RCC 7860 (cell line): Measurements from ENCODE around the gene TACSTD2.
"Not testable (repeated sequence)": the region's sequence is repeated elsewhere in the genome, so short reads cannot be mapped to it uniquely, and the experiment has no call there.

ENCODE experiments used
- DNase-seq: peaks from one replicate; pipeline ENCODE4 v3.0.0-alpha.2; 2015; ENCODE audit warnings: low spot score
- FAIRE-seq: peaks from 2 replicates; lab custom pipeline; 2012; peaks lifted over from hg19 to GRCh38; lab: Jason Lieb, UNC

TACSTD2 gene

DNA sequence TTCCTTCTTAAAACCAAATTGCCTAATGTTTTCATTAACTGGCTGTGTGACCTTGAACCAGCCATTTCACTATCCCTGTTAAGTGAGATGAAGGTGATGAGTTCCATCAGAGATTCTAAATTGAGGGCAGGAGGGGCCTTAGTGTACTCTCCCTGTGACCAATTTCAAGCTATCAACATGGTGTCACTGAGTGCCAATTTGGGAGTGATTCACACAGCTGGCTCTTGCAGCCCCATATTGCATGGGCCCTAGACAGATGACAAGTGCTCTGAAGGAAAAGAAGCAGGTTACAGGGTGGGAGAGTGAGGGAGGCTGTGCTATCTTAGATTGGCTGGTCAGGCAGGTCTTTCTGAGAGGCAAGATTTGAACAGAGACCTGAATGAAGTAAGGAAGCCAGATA lies 13.0 kb upstream of the TACSTD2 start:
- no peak for FAIRE-seq
- no peak for DNase-seq

DNA sequence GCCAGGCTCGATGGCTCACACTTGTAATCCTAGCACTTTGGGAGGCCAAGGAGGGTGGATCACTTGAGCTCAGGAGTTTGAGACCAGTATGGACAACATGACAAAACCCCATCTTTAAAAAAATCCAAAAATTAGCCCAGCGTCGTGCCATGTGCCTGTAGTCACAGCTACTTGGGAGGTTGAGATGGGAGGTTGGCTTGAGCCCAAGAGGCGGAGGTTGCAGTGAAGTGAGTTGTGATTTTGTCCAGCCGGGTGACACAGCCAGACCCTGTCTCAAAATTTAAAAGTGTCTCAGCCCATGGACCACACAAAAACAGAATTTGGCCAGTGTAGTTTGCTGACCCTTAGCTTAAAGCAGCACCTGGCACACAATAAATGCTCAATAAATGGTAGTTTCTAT lies 11.3 kb upstream of the TACSTD2 start:
- FAIRE-seq (no peak), DNase-seq (no peak)

DNA sequence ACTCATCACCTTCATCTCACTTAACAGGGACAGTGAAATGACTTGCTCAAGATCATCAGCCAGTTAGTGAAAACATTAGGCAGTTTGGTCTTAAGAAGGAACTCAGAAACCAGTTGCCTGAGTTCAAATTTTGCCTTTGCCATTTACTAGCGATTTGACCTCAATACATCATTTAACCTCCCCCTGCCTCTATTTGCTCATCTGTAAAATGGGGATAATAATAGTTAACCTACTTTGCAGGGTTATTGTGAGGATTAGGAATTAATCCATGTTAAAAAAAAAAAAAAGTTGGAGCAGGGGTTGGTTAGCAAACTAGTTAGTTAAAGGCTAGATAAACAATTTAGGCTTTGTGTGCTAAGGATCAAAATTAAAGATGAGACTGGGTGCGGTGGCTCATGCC lies 10.6 kb upstream of the TACSTD2 start:
- FAIRE-seq = no peak
- no peak for DNase-seq

DNA sequence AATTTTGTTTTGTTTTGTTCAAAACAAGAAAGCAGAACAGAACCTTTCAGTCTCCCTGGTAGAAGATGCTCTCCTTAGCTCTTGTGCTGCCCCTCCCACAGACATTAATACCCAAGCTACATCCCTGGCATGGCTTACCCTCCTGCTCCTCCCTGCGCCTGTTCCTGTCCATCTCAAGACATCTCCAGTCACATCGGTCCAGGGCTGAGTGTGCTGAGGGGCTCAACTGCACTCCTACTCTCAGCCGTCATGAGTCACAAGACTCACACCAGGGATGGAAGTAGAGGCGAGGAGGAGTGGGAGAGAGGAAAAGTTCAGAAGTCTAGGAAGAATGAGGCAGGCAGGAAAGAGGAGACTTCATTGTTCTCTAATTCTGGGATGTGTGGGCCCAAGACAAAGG lies 9.2 kb upstream of the TACSTD2 start:
- no peak for FAIRE-seq
- DNase-seq = peak; percentile 16

DNA sequence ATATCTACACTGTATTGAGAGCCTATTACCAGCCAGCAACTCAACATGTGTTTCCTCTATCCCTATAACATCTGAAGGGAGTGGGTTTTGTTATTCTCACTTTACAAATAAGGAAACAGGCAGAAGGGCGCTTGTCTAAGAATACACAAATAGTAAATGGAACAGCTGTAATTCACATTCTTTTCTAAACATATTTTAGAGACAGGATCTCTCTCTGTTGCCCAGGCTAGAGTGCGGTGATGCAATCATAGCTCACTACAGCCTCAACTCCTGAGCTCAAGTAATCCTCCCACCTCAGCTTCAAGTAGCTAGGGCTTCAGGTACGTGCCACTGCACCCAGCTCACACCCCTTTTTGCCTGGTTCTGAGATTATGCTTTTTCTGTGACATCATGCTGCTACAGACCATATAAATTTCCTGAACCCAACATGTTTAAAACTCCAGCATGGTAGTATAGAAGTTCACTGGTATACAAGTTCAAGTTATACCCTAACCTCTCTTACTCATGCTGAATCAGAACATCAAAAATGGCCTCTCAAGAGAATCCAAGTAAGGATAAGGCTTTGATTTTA lies 8.6 kb upstream of the TACSTD2 start:
- FAIRE-seq = no peak
- DNase-seq = peak; percentile 37

DNA sequence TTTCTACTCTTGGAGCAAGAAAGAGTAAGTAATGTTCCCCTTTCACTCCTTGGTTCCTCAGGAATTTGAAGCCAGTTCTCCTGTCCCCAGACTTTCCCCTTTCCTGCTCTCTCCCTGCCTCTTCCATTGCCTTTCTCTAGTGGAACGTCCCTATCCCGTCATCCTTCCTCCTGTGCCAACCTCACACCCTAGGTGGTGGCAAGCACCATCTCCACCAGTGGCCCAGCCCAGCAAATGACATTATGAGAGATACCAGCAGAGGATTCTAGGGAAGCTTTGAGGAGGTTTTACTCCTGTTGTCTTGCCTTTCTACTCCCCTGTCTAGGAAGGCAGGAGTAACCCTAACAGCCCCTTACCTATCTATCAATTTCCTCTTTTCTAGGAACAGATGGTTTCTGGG lies 8.1 kb upstream of the TACSTD2 start:
- no peak for DNase-seq
- no peak for FAIRE-seq

DNA sequence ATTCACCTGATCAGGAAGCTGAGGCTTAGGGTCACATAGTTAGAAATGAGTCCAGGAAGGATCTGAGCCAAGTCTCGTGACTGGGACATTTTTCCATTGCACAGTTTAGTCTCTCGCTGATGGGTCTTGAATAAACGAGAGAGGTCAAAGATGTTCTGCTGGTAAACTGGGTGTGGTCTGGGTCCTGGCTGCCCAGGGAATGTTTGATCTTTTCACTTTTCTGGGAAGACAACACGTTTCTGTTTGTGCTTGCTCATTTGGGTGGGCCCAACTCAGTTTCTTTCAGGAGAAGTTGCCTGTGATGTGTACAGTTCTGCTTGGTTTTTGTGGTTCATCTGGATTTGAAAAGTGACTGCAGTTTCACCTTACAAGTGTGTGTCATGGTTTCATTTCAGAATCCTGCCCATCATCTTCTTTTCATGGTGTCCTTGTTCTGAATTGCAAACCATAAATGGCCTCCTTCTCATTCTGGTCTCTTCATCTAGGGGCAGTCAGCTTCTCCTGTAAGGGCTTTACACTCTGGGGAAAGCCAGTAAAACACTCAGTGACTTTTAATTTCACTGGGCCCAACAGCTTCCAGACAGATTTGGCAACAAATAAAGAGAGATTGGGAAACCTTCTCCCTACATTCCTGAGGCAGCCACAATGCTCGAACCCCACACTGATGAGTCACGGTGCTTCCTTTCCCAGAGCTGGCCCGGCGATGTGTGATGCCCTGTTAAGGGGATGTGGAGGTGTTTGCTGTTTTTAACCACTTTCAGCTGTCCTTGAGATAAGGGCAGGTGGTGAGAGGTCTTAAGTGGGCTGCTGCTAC lies 7.2 kb upstream of the TACSTD2 start:
- DNase-seq = peak; percentile 91
- FAIRE-seq = peak; percentile 94

DNA sequence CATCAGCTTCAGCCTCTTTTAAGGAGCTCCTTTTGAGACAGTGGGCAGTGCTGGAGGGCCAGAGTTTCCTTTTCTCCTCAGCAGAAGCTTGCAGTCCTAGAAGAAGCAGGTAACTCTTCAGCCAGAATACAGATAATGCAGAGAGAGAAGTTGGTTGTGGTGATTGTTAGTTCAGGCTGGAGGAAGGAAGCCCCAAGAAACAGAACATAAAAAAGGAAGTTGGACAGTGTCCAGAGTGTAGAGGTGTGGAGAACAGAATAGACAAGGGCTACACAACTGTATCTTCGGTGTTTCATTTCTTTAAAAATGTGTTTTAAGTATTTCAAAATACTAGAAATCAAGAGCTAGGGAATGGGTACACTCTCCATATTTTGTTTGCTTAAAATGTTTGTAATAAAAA lies 6.4 kb upstream of the TACSTD2 start:
- DNase-seq (no peak), FAIRE-seq (no peak)

DNA sequence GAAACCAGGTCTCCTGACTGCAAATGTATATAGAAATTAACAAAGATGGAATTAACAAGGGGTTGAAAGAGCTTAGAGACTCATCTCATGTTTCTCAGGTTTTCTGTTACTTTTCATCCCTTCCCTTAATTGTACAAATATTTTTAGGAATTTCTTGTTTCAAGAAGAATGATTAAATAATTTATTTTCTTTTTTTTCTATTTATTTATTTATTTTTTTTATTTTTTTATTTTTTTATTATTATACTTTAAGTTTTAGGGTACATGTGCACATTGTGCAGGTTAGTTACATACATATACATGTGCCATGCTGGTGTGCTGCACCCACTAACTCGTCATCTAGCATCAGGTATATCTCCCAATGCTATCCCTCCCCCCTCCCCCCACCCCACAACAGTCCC lies 5.1 kb upstream of the TACSTD2 start:
- DNase-seq, FAIRE-seq: not testable (repeated sequence)

DNA sequence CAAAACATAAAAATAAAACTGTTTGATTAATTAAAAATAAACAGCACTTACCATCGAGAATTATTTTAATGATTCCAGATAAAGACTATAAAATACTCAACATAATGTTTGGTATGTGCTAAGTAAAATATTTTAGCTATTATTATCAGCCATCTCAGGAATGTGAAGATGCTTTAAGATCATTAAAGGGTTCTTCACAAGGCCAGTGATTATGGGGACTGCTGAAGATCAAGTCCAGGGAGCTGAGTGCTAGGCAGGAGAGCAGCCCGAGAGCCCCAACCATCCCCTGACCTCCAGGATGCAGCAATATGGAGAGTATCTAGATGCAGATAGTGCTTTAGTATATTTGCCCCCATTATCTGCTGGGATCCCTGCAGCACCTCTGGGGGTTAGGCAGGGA lies 4.6 kb upstream of the TACSTD2 start:
- DNase-seq = no peak

DNA sequence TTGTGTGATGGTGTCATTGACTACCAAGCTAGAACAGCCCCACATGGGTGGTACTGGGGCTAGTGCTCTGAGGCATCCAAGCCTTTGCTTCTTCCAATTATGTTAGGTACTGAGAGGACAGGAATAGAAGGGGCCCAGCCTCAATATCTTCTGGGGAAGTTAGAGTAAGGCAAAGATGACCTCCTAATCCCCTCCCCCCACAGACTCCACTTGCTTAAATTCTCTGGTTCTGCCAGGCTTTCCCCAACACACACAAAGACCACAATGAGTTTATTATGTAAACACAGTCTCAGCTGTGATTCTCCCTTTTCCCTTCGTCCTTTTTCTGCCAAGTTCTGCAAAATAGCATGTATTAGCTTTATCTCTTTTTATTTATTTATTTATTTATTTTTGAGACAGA lies 3.1 kb upstream of the TACSTD2 start:
- no peak for FAIRE-seq
- no peak for DNase-seq

More for the DNA sequence above, 4.6 kb upstream of the TACSTD2 start:
- no peak for FAIRE-seq

DNA sequence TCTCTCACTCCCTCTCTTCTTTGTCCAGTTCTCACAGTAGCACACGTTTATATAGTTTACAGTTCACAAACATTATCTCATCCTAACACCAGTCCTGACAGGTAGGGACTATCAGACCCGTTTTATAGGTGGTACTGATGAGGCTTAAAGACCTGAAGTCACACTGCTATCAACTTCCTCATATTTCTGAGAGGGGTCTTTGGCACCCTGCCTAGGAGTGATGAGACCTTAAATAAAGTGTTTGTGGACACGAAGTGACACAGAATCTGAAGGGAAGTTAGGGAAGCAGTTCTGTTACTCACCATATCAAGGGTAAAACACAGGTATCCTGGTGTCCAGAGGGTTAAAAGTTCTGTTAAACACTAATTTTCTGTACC lies 590 bp upstream of the TACSTD2 start:
- FAIRE-seq = no peak

DNA sequence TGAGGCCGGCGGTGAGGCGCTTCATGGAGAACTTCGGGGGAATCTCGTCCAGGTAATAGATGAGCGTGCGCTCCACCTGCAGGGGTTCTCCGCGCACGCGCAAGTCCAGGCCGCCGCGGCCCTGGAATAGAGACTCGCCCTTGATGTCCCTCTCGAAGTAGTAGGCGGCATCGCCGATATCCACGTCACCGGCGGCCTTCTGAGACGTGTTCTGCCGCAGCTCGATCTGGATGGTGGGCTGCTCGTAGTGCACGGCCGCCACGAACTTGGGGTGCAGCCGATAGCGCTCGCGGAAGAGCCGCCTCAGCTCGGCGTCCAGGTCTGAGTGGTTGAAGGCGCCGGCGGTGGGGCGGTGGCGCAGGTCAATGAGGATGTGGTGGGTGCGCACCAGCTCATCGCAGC lies 726 bp downstream of the TACSTD2 start:
- DNase-seq (no peak), FAIRE-seq (no peak)

More for the DNA sequence above, 590 bp upstream of the TACSTD2 start:
- DNase-seq = no peak

DNA sequence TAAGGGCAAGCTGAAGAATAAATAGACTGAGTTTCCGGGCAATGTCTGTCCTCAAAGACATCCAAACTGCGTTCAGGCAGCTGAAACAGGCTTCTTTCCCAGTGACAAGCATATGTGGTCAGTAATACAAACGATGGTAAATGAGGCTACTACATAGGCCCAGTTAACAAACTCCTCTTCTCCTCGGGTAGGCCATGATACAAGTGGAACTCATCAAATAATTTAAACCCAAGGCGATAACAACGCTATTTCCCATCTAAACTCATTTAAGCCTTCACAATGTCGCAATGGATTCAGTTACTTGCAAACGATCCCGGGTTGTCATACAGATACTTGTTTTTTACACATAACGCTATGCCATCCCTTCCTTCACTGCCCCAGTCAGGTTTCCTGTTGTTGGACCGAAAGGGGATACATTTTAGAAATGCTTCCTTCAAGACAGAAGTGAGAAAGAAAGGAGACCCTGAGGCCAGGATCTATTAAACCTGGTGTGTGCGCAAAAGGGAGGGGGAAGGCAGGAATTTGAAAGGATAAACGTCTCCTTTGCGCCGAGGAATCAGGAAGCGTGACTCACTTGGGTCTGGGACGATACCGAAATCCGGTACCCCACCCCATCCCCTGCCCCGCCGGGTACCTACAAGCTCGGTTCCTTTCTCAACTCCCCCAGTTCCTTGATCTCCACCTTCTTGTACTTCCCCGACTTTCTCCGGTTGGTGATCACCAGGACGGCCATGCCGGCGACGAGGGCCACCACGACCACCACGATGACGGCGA lies 1.3 kb downstream of the TACSTD2 start:
- DNase-seq = no peak
- no peak for FAIRE-seq

DNA sequence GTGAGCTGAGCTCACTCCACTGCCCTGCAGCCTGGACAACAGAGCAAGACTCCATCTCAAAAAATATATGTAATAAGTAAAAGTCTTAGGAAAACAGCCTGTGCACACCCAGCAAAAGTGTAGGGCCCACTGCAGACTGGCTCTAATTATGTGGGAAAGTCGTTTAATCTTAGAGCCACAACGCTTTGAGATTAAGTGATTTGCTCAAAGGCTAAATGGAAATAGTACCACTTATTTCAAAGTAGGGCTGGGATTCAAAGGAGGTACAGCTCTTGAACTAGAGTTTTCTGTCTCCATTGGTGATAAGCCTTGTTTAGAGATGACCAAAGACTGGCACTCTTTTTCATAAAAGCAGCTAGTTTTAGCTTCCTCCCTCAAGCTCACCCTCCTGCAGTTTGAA lies 2.2 kb downstream of the TACSTD2 start:
- FAIRE-seq (no peak), DNase-seq (no peak)

DNA sequence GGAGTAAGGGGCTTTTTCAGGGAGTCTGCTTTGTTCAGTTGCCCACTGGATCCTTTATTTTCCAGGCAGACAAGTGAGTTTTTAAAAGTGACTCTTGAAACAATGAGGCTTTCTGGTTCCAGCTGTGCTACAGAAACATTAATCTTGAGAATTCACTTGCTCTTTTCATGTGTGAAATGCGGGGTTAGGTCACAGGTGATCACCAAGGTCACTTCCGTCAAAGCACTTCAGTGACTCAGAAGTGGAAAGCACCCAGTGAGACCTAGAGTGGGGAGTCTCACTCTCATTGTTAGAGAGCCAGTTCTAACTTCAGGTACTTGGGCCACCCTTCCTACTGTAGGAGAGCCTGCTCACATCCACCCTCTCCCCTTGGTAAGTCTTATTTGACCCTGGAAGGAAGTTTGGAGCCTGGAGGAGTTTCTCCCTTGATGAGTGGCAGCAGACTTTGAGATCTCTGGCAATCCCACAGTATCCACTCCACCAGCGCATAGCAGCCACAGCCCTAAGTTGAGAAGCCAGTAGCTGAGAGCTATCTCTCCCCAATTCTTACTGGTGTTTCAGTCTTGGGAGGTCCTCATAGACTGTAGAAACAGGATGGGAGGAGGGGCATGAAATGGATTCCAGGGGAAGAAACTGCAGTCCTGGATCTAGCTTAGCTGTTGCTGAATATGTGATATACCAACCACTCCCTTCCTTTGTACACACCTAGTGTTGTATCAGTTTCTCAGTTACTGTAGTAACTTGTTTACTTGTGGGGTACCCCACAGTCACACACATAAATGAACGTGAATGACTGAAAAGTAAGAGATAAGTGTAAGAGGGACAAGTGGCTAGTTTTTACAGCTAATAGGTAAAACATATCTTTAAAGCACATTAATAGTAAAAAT lies 3.1 kb downstream of the TACSTD2 start:
- FAIRE-seq (peak; percentile 40), DNase-seq (peak; percentile 57)

DNA sequence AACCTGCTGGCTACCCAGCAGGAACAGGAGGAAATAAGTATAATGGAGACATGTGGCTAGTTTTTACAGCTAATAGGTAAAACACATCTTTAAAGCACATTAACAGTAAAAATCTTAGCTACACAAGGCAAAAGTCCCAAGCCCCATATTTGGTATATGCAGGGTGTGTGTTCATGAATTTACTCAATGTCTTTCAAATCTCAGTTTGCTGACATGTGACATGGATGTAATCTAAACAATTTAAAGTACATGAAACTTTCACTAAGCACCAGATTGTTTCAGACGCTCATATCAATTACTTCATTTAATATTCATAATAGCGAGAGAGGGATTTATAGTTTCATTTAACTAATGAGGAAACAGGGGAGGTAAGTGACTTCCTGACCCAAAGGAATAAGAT lies 3.9 kb downstream of the TACSTD2 start:
- DNase-seq (no peak), FAIRE-seq (no peak)

DNA sequence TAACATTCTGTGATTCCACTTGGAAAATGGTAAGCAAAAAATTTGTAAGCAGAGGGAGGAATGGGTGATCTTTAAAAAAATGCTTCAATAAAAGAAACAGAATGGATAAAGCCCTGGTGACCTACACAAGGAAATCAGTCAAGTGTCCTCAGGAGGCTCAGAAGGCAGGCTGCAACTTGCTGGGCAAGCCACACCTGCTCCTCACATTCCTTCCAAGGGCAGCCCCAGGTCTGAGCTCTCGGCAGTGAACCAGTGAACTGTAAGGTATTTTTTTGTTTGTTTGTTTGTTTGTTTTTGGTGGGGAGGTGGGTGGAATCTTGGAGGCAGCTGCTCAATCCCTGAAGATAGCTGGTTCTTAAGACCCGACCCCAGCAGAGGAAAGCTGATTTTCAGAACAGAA lies 4.4 kb downstream of the TACSTD2 start:
- DNase-seq (no peak), FAIRE-seq (no peak)

DNA sequence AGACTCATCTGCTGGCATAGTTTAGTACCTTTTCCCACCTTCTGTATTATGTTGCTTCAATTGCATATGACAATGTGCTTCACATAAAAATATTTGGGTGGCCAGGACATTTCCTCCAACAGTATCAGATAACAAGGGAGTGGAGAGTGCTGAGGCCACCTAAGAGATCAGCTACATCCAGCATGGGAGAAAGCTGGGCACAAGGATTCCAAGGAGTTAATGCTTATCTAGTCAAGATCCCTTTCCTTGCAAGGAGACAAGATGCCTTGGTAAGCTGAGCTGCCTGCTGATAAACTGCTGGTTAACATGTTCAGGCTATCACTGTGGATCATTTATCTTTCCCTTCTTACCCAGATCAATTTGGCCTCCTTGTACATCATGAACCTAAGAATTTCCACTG lies 5.4 kb downstream of the TACSTD2 start:
- no peak for FAIRE-seq
- DNase-seq = no peak

DNA sequence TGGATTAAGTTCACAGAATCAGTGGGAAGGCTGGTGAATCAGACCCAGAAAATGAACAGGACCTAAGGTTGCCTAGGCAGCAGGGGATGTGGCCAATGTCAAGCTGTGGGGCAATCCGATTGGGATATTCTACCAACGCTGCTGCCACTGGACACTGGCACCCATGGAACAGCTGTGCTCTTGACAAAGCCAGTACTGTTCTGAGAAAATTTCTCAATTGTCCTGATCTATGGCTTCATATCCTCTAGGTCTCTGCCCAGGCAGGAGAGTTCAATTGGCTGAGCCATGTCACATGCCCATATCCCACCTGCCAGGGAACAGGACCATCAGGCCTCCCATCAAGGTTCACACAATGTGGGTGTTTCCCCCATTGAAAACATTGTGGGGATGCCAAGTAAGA lies 6.2 kb downstream of the TACSTD2 start:
- no peak for FAIRE-seq
- no peak for DNase-seq

DNA sequence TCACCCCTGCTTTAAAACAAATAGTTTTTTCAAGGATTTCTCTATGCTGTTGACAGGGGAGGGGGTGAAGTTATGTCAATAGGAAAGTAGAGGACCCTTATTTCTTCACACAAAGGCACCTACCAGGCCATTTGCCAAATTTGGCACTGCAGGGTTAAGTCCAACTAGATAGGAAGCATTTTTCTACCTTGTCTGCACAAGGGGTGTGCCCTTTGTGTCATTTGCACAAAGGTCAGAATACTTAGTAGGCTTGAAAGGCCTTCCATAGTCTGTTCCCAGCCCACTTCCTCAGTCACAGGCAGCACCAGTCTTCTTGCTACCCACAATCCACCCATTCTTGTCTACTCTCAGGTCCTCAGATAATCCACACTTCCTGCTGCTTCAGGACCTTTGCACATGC lies 7.0 kb downstream of the TACSTD2 start:
- DNase-seq (no peak), FAIRE-seq (no peak)
